B cell (primary cell): ENCODE results near the gene NTNG1. TPM values are rescaled to one million over a fixed set of nuclear protein-coding genes. Genes with fewer than 3 reads are reported as not detected.

ENCODE experiments used
- ATAC-seq: fragments of 200-7000 bp; cut with Tn5 transposase; one replicate; pipeline ENCODE4 v1.10.0; 2021; ENCODE audit warnings: low read depth, mild to moderate bottlenecking, moderate number of reproducible peaks, moderate library complexity
- CTCF ChIA-PET: fragments of 350-600 bp; sonication (Branson Sonifier 250); formaldehyde crosslinking; loops from one replicate; lab custom pipeline; 2021; ENCODE audit warnings: antibody characterized with exemption, inconsistent platforms; lab: Charles Lee
- POLR2A ChIA-PET: fragments of 350-600 bp; sonication (Branson Sonifier 250); formaldehyde crosslinking; loops from one replicate; lab custom pipeline; 2021; ENCODE audit warnings: antibody characterized with exemption; lab: Charles Lee
- DNase-seq: peaks from one replicate; pipeline ENCODE4 v3.0.0; 2013
- H2AFZ ChIP-seq: 2 replicates; pipeline ENCODE4 v1.6.1; 2012; ENCODE audit warnings: mild to moderate bottlenecking, low read depth, low read length; ENCODE audit not compliant: insufficient read depth, poor library complexity, severe bottlenecking
- H3K27ac ChIP-seq, 2 donors: 1 replicate in 1 of 2; 2 replicates in 1 of 2; pipeline ENCODE4 v1.5.1; 2012 to 2013; ENCODE audit warnings: low read length in 2 of 2, mild to moderate bottlenecking in 2 of 2, moderate library complexity in 1 of 2
- H3K27me3 ChIP-seq, 4 experiments: fragments of 200-600 bp in 1 of 4; sonication (generic) in 1 of 4; replicated peaks in 1 of 4; 1 replicate in 2 of 4; 2 replicates in 2 of 4; pipeline versions ENCODE4 v1.6.1 to v1.7.0; 2013 to 2016; ENCODE audit warnings: low read length in 3 of 4, mild to moderate bottlenecking in 2 of 4, mixed read lengths in 1 of 4, moderate library complexity in 1 of 4; ENCODE audit not compliant: insufficient read depth in 4 of 4, control insufficient read depth in 3 of 4; ENCODE audit errors: control extremely low read depth in 1 of 4
- H3K36me3 ChIP-seq, 2 experiments: replicated peaks in 1 of 2; 1 replicate in 1 of 2; 2 replicates in 1 of 2; pipeline versions ENCODE4 v1.6.1 to v1.7.1; 2013; ENCODE audit warnings: low read length in 1 of 2; ENCODE audit not compliant: insufficient read depth in 2 of 2, control insufficient read depth in 1 of 2; ENCODE audit errors: control extremely low read depth in 1 of 2, extremely low read depth in 1 of 2
- H3K4me1 ChIP-seq, 2 donors: fragments of 200-600 bp in 1 of 2; sonication (generic) in 1 of 2; 1 replicate in 1 of 2; 2 replicates in 1 of 2; pipeline versions ENCODE4 v1.5.1 to v1.6.1; 2013 to 2017; ENCODE audit warnings: low read length in 2 of 2; ENCODE audit not compliant: control insufficient read depth in 2 of 2, insufficient read depth in 2 of 2
- H3K4me2 ChIP-seq: replicated peaks from 2 replicates; pipeline ENCODE3; 2012; ENCODE audit warnings: mild to moderate bottlenecking, low read depth, low read length; ENCODE audit not compliant: poor library complexity, severe bottlenecking
- H3K4me3 ChIP-seq, 5 experiments: fragments of 200-600 bp in 1 of 5; sonication (generic) in 1 of 5; 1 replicate in 3 of 5; 2 replicates in 2 of 5; pipeline versions ENCODE4 v1.5.1 to v1.7.0; 2011 to 2016; ENCODE audit warnings: low read length in 4 of 5, mild to moderate bottlenecking in 4 of 5, low read depth in 2 of 5, control low read depth in 1 of 5, moderate library complexity in 1 of 5; ENCODE audit not compliant: insufficient read depth in 1 of 5; ENCODE audit errors: control extremely low read depth in 1 of 5, extremely low read depth in 1 of 5
- H3K79me2 ChIP-seq: fragments of 200-600 bp; sonication (generic); one replicate; pipeline ENCODE4 v1.6.0; 2016; ENCODE audit warnings: low read length; ENCODE audit not compliant: control insufficient read depth, insufficient read depth
- H3K9ac ChIP-seq: fragments of 200-600 bp; sonication (generic); 2 replicates; pipeline ENCODE4 v1.6.1; 2017; ENCODE audit warnings: mild to moderate bottlenecking, low read length, moderate library complexity
- H3K9me3 ChIP-seq, 3 donors: one replicate each; pipeline versions ENCODE4 v1.6.1 to v1.7.1; 2013; ENCODE audit warnings: low read length in 2 of 3; ENCODE audit not compliant: control insufficient read depth in 2 of 3, insufficient read depth in 1 of 3; ENCODE audit errors: control extremely low read depth in 1 of 3
- H4K20me1 ChIP-seq: 2 replicates; pipeline ENCODE4 v1.6.0; 2012; ENCODE audit warnings: mild to moderate bottlenecking, low read length; ENCODE audit not compliant: insufficient read depth, control insufficient read depth, poor library complexity, severe bottlenecking
- H3K27ac Mint-ChIP-seq: one replicate; pipeline ENCODE4 v1.8.0; 2021; ENCODE audit warnings: mixed read lengths
- H3K27me3 Mint-ChIP-seq: one replicate; pipeline ENCODE4 v1.8.0; 2021; ENCODE audit warnings: mixed read lengths
- H3K4me1 Mint-ChIP-seq: one replicate; pipeline ENCODE4 v1.8.0; 2021; ENCODE audit warnings: mixed read lengths
- H3K4me3 Mint-ChIP-seq: one replicate; pipeline ENCODE4 v1.8.0; 2021; ENCODE audit warnings: mixed read lengths
- H3K9me3 Mint-ChIP-seq: one replicate; pipeline ENCODE4 v1.8.0; 2022; ENCODE audit warnings: mixed read lengths; ENCODE audit not compliant: insufficient read depth
- EZH2 ChIP-seq: IDR thresholded peaks from 2 replicates; pipeline ENCODE4 v1.6.1; 2012; ENCODE audit warnings: borderline replicate concordance, low read depth, mild to moderate bottlenecking, moderate library complexity, low read length; ENCODE audit not compliant: insufficient read depth, poor library complexity, severe bottlenecking
- WGBS: methylation state at CpG from one replicate; pipeline ENCODE4 v1.1.5; 2013; ENCODE audit warnings: missing lambda C conversion rate; ENCODE audit not compliant: insufficient coverage; 5-methylcytosine and 5-hydroxymethylcytosine counted together
- intact Hi-C: fragments of 100-400 bp; cut with micrococcal nuclease; formaldehyde crosslinking; loops from one replicate; pipeline ENCODE4 v1.10.0; 2022
- polyA plus RNA-seq: library from polyadenylated mRNA; depleted of rRNA; stranded (reverse); fragments of >200 nt; gene quantifications from 2 replicates; pipeline ENCODE4 v1.2.3, GENCODE V29; 2012
- total RNA-seq, 2 donors: library from RNA; stranded (reverse); fragments of 120-200 nt in 1 of 2; gene quantifications; 1 replicate in 1 of 2; 2 replicates in 1 of 2; pipeline versions ENCODE4 v1.2.3 to v1.2.4, GENCODE V29; 2013 to 2022
- TF ChIP-seq, protein P1 (sequence below): fragments of 200-600 bp; IDR thresholded peaks from one replicate; pipeline ENCODE4 v1.8.0; 2022; ENCODE audit warnings: antibody characterized with exemption, mild to moderate bottlenecking

The NTNG1 gene
- total and polyA plus RNA-seq, 2 donors (not counting 1 experiment from before 2014, with no cell fraction given) = 2.8 to 3.7 TPM

DNA sequence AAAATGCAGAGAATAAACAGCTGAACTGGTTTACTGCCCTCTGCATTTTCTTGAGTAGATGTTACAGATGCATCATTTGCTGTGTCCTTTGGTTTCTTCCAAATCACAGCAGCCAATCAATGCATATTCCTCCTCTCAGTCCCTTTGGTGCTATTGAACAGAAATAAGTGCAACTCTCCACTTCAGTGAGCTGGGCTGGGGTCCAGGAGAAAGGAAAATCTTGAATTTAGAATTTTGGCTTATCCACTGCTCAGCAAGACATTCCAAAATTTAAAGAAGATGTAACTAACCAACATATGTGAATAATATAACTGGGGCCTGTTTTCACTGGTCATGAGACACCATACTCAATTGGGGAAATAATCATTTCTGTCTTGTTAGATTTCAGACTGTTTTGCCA, 45.2 kb upstream of the NTNG1 start:
- intact Hi-C loops = no loop called here
- ATAC-seq = no peak
- no peaks in the 10 kb centered on the region for H3K79me2 ChIP-seq

DNA sequence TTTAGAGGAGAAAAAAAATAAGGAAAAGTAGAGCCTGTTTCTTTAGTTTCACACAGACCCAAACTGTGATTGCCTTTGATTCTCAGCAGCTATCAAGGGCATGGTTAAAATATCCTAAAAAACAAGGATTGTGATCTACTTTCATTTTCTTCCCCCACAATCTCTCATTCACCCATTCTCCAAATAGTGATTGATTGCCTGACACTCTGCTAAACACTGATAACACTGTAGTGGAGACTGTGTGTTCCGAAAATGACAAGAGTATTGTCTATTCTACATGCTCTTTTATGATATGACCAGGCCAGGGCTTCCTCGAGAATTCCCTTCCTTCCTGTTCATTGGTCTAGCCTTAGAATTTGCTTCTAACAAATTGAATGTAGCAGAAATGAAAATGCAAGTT, 44.1 kb upstream of the NTNG1 start:
- Mint-ChIP-seq H3K27me3 (peaks cover 13% of the 10 kb centered on the region), H3K4me3 (no peak overlapping the region), H3K27ac (no peak overlapping the region), H3K4me1 (peaks cover 4% of the 10 kb centered on the region), H3K9me3 (no peaks in the 10 kb centered on the region)
- Histone ChIP-seq H3K9me3 (no peaks in the 10 kb centered on the region), H3K27me3 (no peaks in the 10 kb centered on the region), H3K36me3 (no peaks in the 10 kb centered on the region), H3K9ac (no peak overlapping the region), H3K4me3 (no peak overlapping the region), H2AFZ (no peak overlapping the region), H3K27ac (no peak overlapping the region), H3K4me2 (no peak overlapping the region), H3K4me1 (no peaks in the 10 kb centered on the region), H3K79me2 (no peaks in the 10 kb centered on the region), H4K20me1 (no peaks in the 10 kb centered on the region)
- TF ChIP-seq, protein P1, sequence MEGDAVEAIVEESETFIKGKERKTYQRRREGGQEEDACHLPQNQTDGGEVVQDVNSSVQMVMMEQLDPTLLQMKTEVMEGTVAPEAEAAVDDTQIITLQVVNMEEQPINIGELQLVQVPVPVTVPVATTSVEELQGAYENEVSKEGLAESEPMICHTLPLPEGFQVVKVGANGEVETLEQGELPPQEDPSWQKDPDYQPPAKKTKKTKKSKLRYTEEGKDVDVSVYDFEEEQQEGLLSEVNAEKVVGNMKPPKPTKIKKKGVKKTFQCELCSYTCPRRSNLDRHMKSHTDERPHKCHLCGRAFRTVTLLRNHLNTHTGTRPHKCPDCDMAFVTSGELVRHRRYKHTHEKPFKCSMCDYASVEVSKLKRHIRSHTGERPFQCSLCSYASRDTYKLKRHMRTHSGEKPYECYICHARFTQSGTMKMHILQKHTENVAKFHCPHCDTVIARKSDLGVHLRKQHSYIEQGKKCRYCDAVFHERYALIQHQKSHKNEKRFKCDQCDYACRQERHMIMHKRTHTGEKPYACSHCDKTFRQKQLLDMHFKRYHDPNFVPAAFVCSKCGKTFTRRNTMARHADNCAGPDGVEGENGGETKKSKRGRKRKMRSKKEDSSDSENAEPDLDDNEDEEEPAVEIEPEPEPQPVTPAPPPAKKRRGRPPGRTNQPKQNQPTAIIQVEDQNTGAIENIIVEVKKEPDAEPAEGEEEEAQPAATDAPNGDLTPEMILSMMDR = no peak
- no peak for TF ChIP-seq EZH2
- no CpG with 5 or more reads among the region's 2 CpGs for WGBS
- POLR2A ChIA-PET = no interaction called here
- CTCF ChIA-PET = no interaction called here
- DNase-seq = no peak
- ATAC-seq = no peak
- intact Hi-C loops = no loop called here

More for the DNA sequence above, 45.2 kb upstream of the NTNG1 start:
- Histone ChIP-seq H4K20me1 (no peaks in the 10 kb centered on the region), H3K27ac (no peak overlapping the region), H3K9ac (no peak overlapping the region), H3K4me3 (no peak overlapping the region), H3K4me1 (no peaks in the 10 kb centered on the region), H3K36me3 (no peaks in the 10 kb centered on the region), H3K27me3 (no peaks in the 10 kb centered on the region), H2AFZ (no peak overlapping the region), H3K4me2 (no peak overlapping the region), H3K9me3 (no peaks in the 10 kb centered on the region)
- DNase-seq = no peak
- Mint-ChIP-seq H3K9me3 (no peaks in the 10 kb centered on the region), H3K4me3 (no peak overlapping the region), H3K4me1 (no peaks in the 10 kb centered on the region), H3K27me3 (peaks cover 13% of the 10 kb centered on the region), H3K27ac (no peak overlapping the region)
- no peak for TF ChIP-seq EZH2
- TF ChIP-seq, protein P1 = no peak
- ChIA-PET POLR2A (no interaction called here), CTCF (no interaction called here)
